Measurements from ENCODE around the gene TRPM1. TPM values are rescaled to one million over a fixed set of nuclear protein-coding genes. Genes with fewer than 3 reads are reported as not detected.

TRPM1 gene
- total RNA-seq, 4 donors from 2014 or later, result not detected

GRCh38 chr15:31025996-31026395, 75.5 kb downstream of the TRPM1 start:
- TF ChIP-seq POLR2A (IDR thresholded peaks at IDR 0.05), result no peak
- no peak for TF ChIP-seq CTCF (IDR thresholded peaks at IDR 0.05 in 4 of 5, conservative IDR thresholded peaks at IDR 0.05 in 1 of 5)
- intact Hi-C loops (cut with DNase I; ENCODE audit: low total_unique reads), result no loop called here

GRCh38 chr15:31024979-31025378, 76.5 kb downstream of the TRPM1 start:
- TF ChIP-seq CTCF (IDR thresholded peaks at IDR 0.05 in 4 of 5, conservative IDR thresholded peaks at IDR 0.05 in 1 of 5) (no peak), POLR2A (IDR thresholded peaks at IDR 0.05) (no peak)
- Histone ChIP-seq H3K9me3 (no peaks in the 10 kb centered on the region), H3K27ac (no peak overlapping the region), H3K4me3 (no peak overlapping the region), H3K4me1 (no peaks in the 10 kb centered on the region), H3K27me3 (no peaks in the 10 kb centered on the region), H3K36me3 (no peaks in the 10 kb centered on the region)
- no peak for ATAC-seq
- DNase-seq, result no peak
- intact Hi-C loops (cut with DNase I; ENCODE audit: low total_unique reads), result no loop called here
- in situ Hi-C loops (cut with MboI; ENCODE audit: low sequenced_read_pairs in 4 of 4), result no loop called here

More at GRCh38 chr15:31025996-31026395, 75.5 kb downstream of the TRPM1 start:
- in situ Hi-C loops (cut with MboI; ENCODE audit: low sequenced_read_pairs in 4 of 4), result no loop called here
- ATAC-seq (no peak), DNase-seq (no peak)
- no peak overlapping the region for H3K27ac ChIP-seq
- H3K4me1 ChIP-seq, result no peaks in the 10 kb centered on the region
- H3K4me3 ChIP-seq, result no peak overlapping the region
- H3K27me3 ChIP-seq, result no peaks in the 10 kb centered on the region
- H3K9me3 ChIP-seq, result no peaks in the 10 kb centered on the region
- no peaks in the 10 kb centered on the region for H3K36me3 ChIP-seq

- Histone ChIP-seq H3K4me1 (no peaks in the 10 kb centered on the region), H3K4me3 (no peak overlapping the region), H3K9me3 (no peaks in the 10 kb centered on the region), H3K27me3 (no peaks in the 10 kb centered on the region), H3K36me3 (no peaks in the 10 kb centered on the region), H3K27ac (no peak overlapping the region)
- ATAC-seq, result no peak
- intact Hi-C loops (cut with DNase I; ENCODE audit: low total_unique reads) (no loop called here), in situ Hi-C loops (cut with MboI; ENCODE audit: low sequenced_read_pairs in 4 of 4) (no loop called here)
- DNase-seq, result no peak
- no peak for TF ChIP-seq CTCF (IDR thresholded peaks at IDR 0.05 in 4 of 5, conservative IDR thresholded peaks at IDR 0.05 in 1 of 5)
- no peak for TF ChIP-seq POLR2A (IDR thresholded peaks at IDR 0.05)
These were observed 77.2 kb downstream of the TRPM1 start for GRCh38 chr15:31024330-31024729.

GRCh38 chr15:31023841-31024240, 77.7 kb downstream of the TRPM1 start:
- ATAC-seq, result no peak

More at GRCh38 chr15:31023841-31024240, 77.7 kb downstream of the TRPM1 start:
- in situ Hi-C loops (cut with MboI; ENCODE audit: low sequenced_read_pairs in 4 of 4) (no loop called here), intact Hi-C loops (cut with DNase I; ENCODE audit: low total_unique reads) (no loop called here)
- Histone ChIP-seq H3K27ac (no peak overlapping the region), H3K36me3 (no peaks in the 10 kb centered on the region), H3K27me3 (no peaks in the 10 kb centered on the region), H3K9me3 (no peaks in the 10 kb centered on the region), H3K4me1 (no peaks in the 10 kb centered on the region), H3K4me3 (no peak overlapping the region)
- DNase-seq, result no peak
- TF ChIP-seq CTCF (IDR thresholded peaks at IDR 0.05 in 4 of 5, conservative IDR thresholded peaks at IDR 0.05 in 1 of 5) (no peak), POLR2A (IDR thresholded peaks at IDR 0.05) (no peak)

Data from gastrocnemius medialis (tissue), 4 donors.